IPS-18a (cell line): ENCODE results near the gene AP2A2.

Source experiments
- H3K27ac ChIP-seq: one replicate; pipeline ENCODE4 v1.5.1; 2013; ENCODE audit warnings: low read length
- H3K27me3 ChIP-seq: one replicate; pipeline ENCODE4 v1.6.1; 2013; ENCODE audit warnings: mild to moderate bottlenecking, low read length; ENCODE audit not compliant: control insufficient read depth, insufficient read depth
- H3K36me3 ChIP-seq: one replicate; pipeline ENCODE4 v1.6.1; 2013; ENCODE audit warnings: low read depth, low read length; ENCODE audit not compliant: control insufficient read depth
- H3K4me1 ChIP-seq: one replicate; pipeline ENCODE4 v1.6.1; 2013; ENCODE audit warnings: low read depth, low read length; ENCODE audit not compliant: control insufficient read depth
- H3K4me3 ChIP-seq: one replicate; pipeline ENCODE4 v1.5.1; 2013; ENCODE audit warnings: low read length
- H3K9ac ChIP-seq: one replicate; pipeline ENCODE4 v1.6.1; 2013; ENCODE audit warnings: mild to moderate bottlenecking, low read length, moderate library complexity
- H3K9me3 ChIP-seq: one replicate; pipeline ENCODE4 v1.6.1; 2013; ENCODE audit warnings: low read depth, low read length; ENCODE audit not compliant: control insufficient read depth

The AP2A2 gene

GRCh38 chr11:901452-902061 lies 24.1 kb upstream of the AP2A2 start:
- Histone ChIP-seq H3K4me3 (no peak overlapping the region), H3K36me3 (peaks cover 51% of the 10 kb centered on the region), H3K9me3 (no peaks in the 10 kb centered on the region), H3K4me1 (no peaks in the 10 kb centered on the region), H3K27me3 (no peaks in the 10 kb centered on the region), H3K9ac (no peak overlapping the region), H3K27ac (no peak overlapping the region)

GRCh38 chr11:904380-904779 lies 21.3 kb upstream of the AP2A2 start:
- H3K36me3 ChIP-seq: peaks cover 47% of the 10 kb centered on the region
- H3K4me1 ChIP-seq: no peaks in the 10 kb centered on the region
- no peak overlapping the region for H3K27ac ChIP-seq
- H3K27me3 ChIP-seq: no peaks in the 10 kb centered on the region
- H3K9ac ChIP-seq: no peak overlapping the region
- H3K9me3 ChIP-seq: no peaks in the 10 kb centered on the region
- no peak overlapping the region for H3K4me3 ChIP-seq

- Histone ChIP-seq H3K9me3 (no peaks in the 10 kb centered on the region), H3K27ac (no peak overlapping the region), H3K27me3 (no peaks in the 10 kb centered on the region), H3K9ac (no peak overlapping the region), H3K4me1 (no peaks in the 10 kb centered on the region), H3K36me3 (peaks cover 32% of the 10 kb centered on the region), H3K4me3 (no peak overlapping the region)
These were observed 19.7 kb upstream of the AP2A2 start for GRCh38 chr11:905952-906351.

GRCh38 chr11:907668-908067 lies 18.0 kb upstream of the AP2A2 start:
- Histone ChIP-seq H3K4me1 (peaks cover 8% of the 10 kb centered on the region), H3K36me3 (peaks cover 16% of the 10 kb centered on the region), H3K27ac (no peak overlapping the region), H3K9me3 (no peaks in the 10 kb centered on the region), H3K27me3 (no peaks in the 10 kb centered on the region), H3K4me3 (no peak overlapping the region), H3K9ac (no peak overlapping the region)

- Histone ChIP-seq H3K4me3 (no peak overlapping the region), H3K36me3 (peaks cover 10% of the 10 kb centered on the region), H3K9me3 (no peaks in the 10 kb centered on the region), H3K27me3 (no peaks in the 10 kb centered on the region), H3K4me1 (peaks cover 8% of the 10 kb centered on the region), H3K9ac (no peak overlapping the region), H3K27ac (no peak overlapping the region)
These were observed 17.4 kb upstream of the AP2A2 start for GRCh38 chr11:908273-908672.

GRCh38 chr11:909406-909805 lies 16.3 kb upstream of the AP2A2 start:
- Histone ChIP-seq H3K9me3 (no peaks in the 10 kb centered on the region), H3K9ac (no peak overlapping the region), H3K27ac (no peak overlapping the region), H3K27me3 (no peaks in the 10 kb centered on the region), H3K4me1 (peaks cover 8% of the 10 kb centered on the region), H3K36me3 (peaks cover 5% of the 10 kb centered on the region), H3K4me3 (peak overlapping the region; percentile 86)

- H3K27me3 ChIP-seq: no peaks in the 10 kb centered on the region
- no peaks in the 10 kb centered on the region for H3K9me3 ChIP-seq
- H3K4me3 ChIP-seq: peak overlapping the region; percentile 86
- peak overlapping the region; percentile 66 for H3K9ac ChIP-seq
- H3K27ac ChIP-seq: no peak overlapping the region
- peaks cover 8% of the 10 kb centered on the region for H3K4me1 ChIP-seq
- H3K36me3 ChIP-seq: no peaks in the 10 kb centered on the region
These were observed 15.6 kb upstream of the AP2A2 start for GRCh38 chr11:910044-910588.

GRCh38 chr11:910589-911030 lies 15.1 kb upstream of the AP2A2 start, which contains the start of gene CHID1:
CHID1 (minus strand) TSS chr11:910810; CDS start chr11:904816, 5,994 bp downstream.
- Histone ChIP-seq H3K9me3 (no peaks in the 10 kb centered on the region), H3K4me3 (peak within 1 kb of the TSS; percentile 86), H3K36me3 (no peaks in the 10 kb centered on the region), H3K4me1 (peaks cover 8% of the 10 kb centered on the region), H3K27ac (peak within 1 kb of the TSS; percentile 71), H3K9ac (peak within 1 kb of the TSS; percentile 86), H3K27me3 (no peaks in the 10 kb centered on the region)

- no peaks in the 10 kb centered on the region for H3K27me3 ChIP-seq
- peaks cover 8% of the 10 kb centered on the region for H3K4me1 ChIP-seq
- H3K27ac ChIP-seq: peak overlapping the region; percentile 71
- no peaks in the 10 kb centered on the region for H3K9me3 ChIP-seq
- no peaks in the 10 kb centered on the region for H3K36me3 ChIP-seq
- peak overlapping the region; percentile 86 for H3K9ac ChIP-seq
- peak overlapping the region; percentile 75 for H3K4me3 ChIP-seq
These were observed 14.4 kb upstream of the AP2A2 start for GRCh38 chr11:911031-911889.

- no peaks in the 10 kb centered on the region for H3K36me3 ChIP-seq
- no peaks in the 10 kb centered on the region for H3K9me3 ChIP-seq
- H3K4me3 ChIP-seq: peak overlapping the region; percentile 75
- peak overlapping the region; percentile 71 for H3K27ac ChIP-seq
- H3K9ac ChIP-seq: peak overlapping the region; percentile 86
- H3K4me1 ChIP-seq: peaks cover 8% of the 10 kb centered on the region
- H3K27me3 ChIP-seq: no peaks in the 10 kb centered on the region
These were observed 13.8 kb upstream of the AP2A2 start for GRCh38 chr11:911890-912219.

GRCh38 chr11:912266-912665 lies 13.4 kb upstream of the AP2A2 start:
- Histone ChIP-seq H3K27ac (no peak overlapping the region), H3K36me3 (no peaks in the 10 kb centered on the region), H3K9me3 (no peaks in the 10 kb centered on the region), H3K27me3 (no peaks in the 10 kb centered on the region), H3K4me1 (peaks cover 8% of the 10 kb centered on the region), H3K4me3 (no peak overlapping the region), H3K9ac (no peak overlapping the region)
